Natural killer cell (primary cell): ENCODE results near the gene PTPRN2. TPM values are rescaled to one million over a fixed set of nuclear protein-coding genes. Genes with fewer than 3 reads are reported as not detected.
"Not testable (repeated sequence)": the region's sequence is repeated elsewhere in the genome, so short reads cannot be mapped to it uniquely, and the experiment has no call there.

Experiments used
- ATAC-seq, 3 donors: fragments of 150-1000 bp in 2 of 3; fragments of 200-7000 bp in 1 of 3; cut with Tn5 transposase; 1 replicate in 1 of 3; 2 replicates in 2 of 3; pipeline ENCODE4 v1.10.0; 2021; ENCODE audit warnings: mild to moderate bottlenecking in 2 of 3, moderate library complexity in 2 of 3
- DNase-seq, 2 donors: peaks; one replicate each; pipeline versions ENCODE4 v3.0.0 to v3.0.0-alpha.2; 2013 to 2021; ENCODE audit warnings: mixed read lengths in 1 of 2
- H3K27ac ChIP-seq: one replicate; pipeline ENCODE4 v1.5.1; 2013; ENCODE audit warnings: mild to moderate bottlenecking, low read length
- H3K27me3 ChIP-seq: one replicate; pipeline ENCODE4 v1.6.1; 2013; ENCODE audit warnings: low read length; ENCODE audit not compliant: control insufficient read depth, insufficient read depth
- H3K36me3 ChIP-seq: one replicate; pipeline ENCODE4 v1.6.1; 2013; ENCODE audit warnings: low read length; ENCODE audit not compliant: control insufficient read depth, insufficient read depth
- H3K4me1 ChIP-seq: one replicate; pipeline ENCODE4 v1.6.1; 2013; ENCODE audit warnings: low read length; ENCODE audit not compliant: control insufficient read depth, insufficient read depth
- H3K4me3 ChIP-seq: one replicate; pipeline ENCODE4 v1.5.1; 2013; ENCODE audit warnings: low read length
- H3K9me3 ChIP-seq: one replicate; pipeline ENCODE4 v1.6.1; 2013; ENCODE audit warnings: low read length; ENCODE audit not compliant: control insufficient read depth, insufficient read depth
- H3K27ac Mint-ChIP-seq, 2 donors: one replicate each; pipeline ENCODE4 v1.8.0; 2022; ENCODE audit warnings: mild to moderate bottlenecking in 2 of 2, mixed read lengths in 2 of 2, moderate library complexity in 1 of 2
- H3K27me3 Mint-ChIP-seq, 2 donors: one replicate each; pipeline ENCODE4 v1.8.0; 2022; ENCODE audit warnings: low read depth in 2 of 2, mixed read lengths in 2 of 2
- H3K36me3 Mint-ChIP-seq: one replicate; pipeline ENCODE4 v1.8.0; 2022; ENCODE audit warnings: mixed read lengths
- H3K4me1 Mint-ChIP-seq, 2 donors: one replicate each; pipeline ENCODE4 v1.8.0; 2022; ENCODE audit warnings: mixed read lengths in 2 of 2
- H3K4me3 Mint-ChIP-seq: one replicate; pipeline ENCODE4 v1.8.0; 2022; ENCODE audit warnings: mild to moderate bottlenecking, moderate library complexity, mixed read lengths
- H3K9me3 Mint-ChIP-seq, 2 donors: one replicate each; pipeline ENCODE4 v1.8.0; 2022; ENCODE audit warnings: mixed read lengths in 2 of 2
- CTCF ChIP-seq: fragments of 200-600 bp; IDR thresholded peaks from one replicate; pipeline ENCODE4 v1.8.0; 2022; ENCODE audit warnings: antibody characterized with exemption
- WGBS: methylation state at CpG from one replicate; pipeline ENCODE4 v1.1.7; 2013; ENCODE audit warnings: missing lambda C conversion rate; ENCODE audit not compliant: insufficient coverage; 5-methylcytosine and 5-hydroxymethylcytosine counted together
- intact Hi-C: fragments of 100-400 bp; cut with micrococcal nuclease; formaldehyde crosslinking; loops from one replicate; pipeline ENCODE4 v1.14.2; 2022
- total RNA-seq, 4 donors: library from RNA; stranded (reverse); fragments of 120-200 nt in 1 of 4; gene quantifications; one replicate each; pipeline versions ENCODE4 v1.2.3 to v1.2.4, GENCODE V29; 2013 to 2022

Gene PTPRN2
- total RNA-seq, 3 donors from 2014 or later (not counting 1 experiment from before 2014, with no cell fraction given), result 1.3 to 2.5 (median 1.9) TPM

- no peaks in the 10 kb centered on the region for H3K27me3 ChIP-seq
Observed at GRCh38 chr7:157983502-157984422, 603.9 kb downstream of the PTPRN2 start.

GRCh38 chr7:157981778-157982177 lies 605.8 kb downstream of the PTPRN2 start:
- no peak for TF ChIP-seq CTCF
- no peaks in the 10 kb centered on the region for H3K4me1 Mint-ChIP-seq
- H3K4me3 ChIP-seq, result no peak overlapping the region
- H3K27me3 Mint-ChIP-seq, result no peaks in the 10 kb centered on the region
- H3K4me1 ChIP-seq, result no peaks in the 10 kb centered on the region
- H3K36me3 Mint-ChIP-seq, result no peaks in the 10 kb centered on the region
- WGBS, result 78% methylated on average over 2 of the region's 5 CpGs
- H3K9me3 Mint-ChIP-seq, result no peaks in the 10 kb centered on the region
- intact Hi-C loops, result no loop called here
- H3K27me3 ChIP-seq, result no peaks in the 10 kb centered on the region
- H3K27ac Mint-ChIP-seq, result no peak overlapping the region
- no peak overlapping the region for H3K27ac ChIP-seq
- ATAC-seq (no peak), DNase-seq (no peak)
- no peaks in the 10 kb centered on the region for H3K36me3 ChIP-seq
- no peak overlapping the region for H3K4me3 Mint-ChIP-seq
- H3K9me3 ChIP-seq, result no peaks in the 10 kb centered on the region

More at GRCh38 chr7:157983502-157984422, 603.9 kb downstream of the PTPRN2 start:
- Mint-ChIP-seq H3K36me3 (no peaks in the 10 kb centered on the region), H3K9me3 (no peaks in the 10 kb centered on the region), H3K4me1 (no peaks in the 10 kb centered on the region), H3K4me3 (no peak overlapping the region), H3K27me3 (no peaks in the 10 kb centered on the region), H3K27ac (no peak overlapping the region)
- no peak overlapping the region for H3K27ac ChIP-seq
- ATAC-seq (no peak), DNase-seq (no peak)
- 90% methylated on average over 29 of the region's 32 CpGs for WGBS
- H3K36me3 ChIP-seq, result no peaks in the 10 kb centered on the region
- no peaks in the 10 kb centered on the region for H3K4me1 ChIP-seq
- intact Hi-C loops, result no loop called here
- TF ChIP-seq CTCF, result no peak
- H3K4me3 ChIP-seq, result no peak overlapping the region
- H3K9me3 ChIP-seq, result no peaks in the 10 kb centered on the region

GRCh38 chr7:157980774-157981173 lies 606.8 kb downstream of the PTPRN2 start:
- no peaks in the 10 kb centered on the region for H3K4me1 Mint-ChIP-seq
- ATAC-seq (no peak), DNase-seq (no peak)
- Histone ChIP-seq H3K9me3 (peaks cover 1% of the 10 kb centered on the region), H3K4me1 (no peaks in the 10 kb centered on the region), H3K36me3 (no peaks in the 10 kb centered on the region), H3K27ac (no peak overlapping the region), H3K4me3 (no peak overlapping the region), H3K27me3 (no peaks in the 10 kb centered on the region)
- WGBS, result 81% methylated on average over 7 of the region's 9 CpGs
- no peak overlapping the region for H3K4me3 Mint-ChIP-seq
- no peaks in the 10 kb centered on the region for H3K27me3 Mint-ChIP-seq
- no peaks in the 10 kb centered on the region for H3K36me3 Mint-ChIP-seq
- H3K27ac Mint-ChIP-seq, result no peak overlapping the region
- intact Hi-C loops, result no loop called here
- TF ChIP-seq CTCF, result no peak
- no peaks in the 10 kb centered on the region for H3K9me3 Mint-ChIP-seq

DNA sequence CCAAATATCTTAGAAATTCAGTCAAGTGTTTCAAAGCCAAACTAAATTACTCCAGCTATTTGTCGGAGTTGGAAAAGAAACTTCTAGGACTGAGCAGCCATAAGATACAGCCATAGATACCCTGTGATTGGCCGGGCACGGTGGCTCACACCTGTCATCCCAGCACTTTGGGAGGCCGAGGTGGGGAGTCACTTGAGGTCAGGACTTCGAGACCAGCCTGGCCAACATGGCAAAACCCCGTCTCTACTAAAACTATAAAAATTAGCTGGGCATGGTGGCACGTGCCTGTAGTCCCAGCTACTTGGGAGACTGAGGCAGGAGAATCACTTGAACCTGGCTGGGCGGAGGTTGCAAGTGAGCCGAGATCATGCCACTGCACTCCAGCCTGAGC lies 607.3 kb downstream of the PTPRN2 start:
- H3K36me3 Mint-ChIP-seq, H3K4me1 ChIP-seq, H3K4me3 ChIP-seq, H3K9me3 ChIP-seq, H3K4me3 Mint-ChIP-seq, H3K9me3 Mint-ChIP-seq, H3K27ac ChIP-seq, H3K27ac Mint-ChIP-seq, H3K4me1 Mint-ChIP-seq, H3K27me3 Mint-ChIP-seq, H3K36me3 ChIP-seq, intact Hi-C loops, DNase-seq, H3K27me3 ChIP-seq, ATAC-seq: not testable (repeated sequence)
- WGBS, result 85% methylated on average over 9 of the region's 9 CpGs
